ENCODE measurements around the gene SYNJ1. TPM values are rescaled to one million over a fixed set of nuclear protein-coding genes. Genes with fewer than 3 reads are reported as not detected.

The SYNJ1 gene
- total RNA-seq, 4 donors from 2014 or later = 5.9 to 18.1 (median 10.8) TPM

- intact Hi-C loops (cut with DNase I; ENCODE audit: low total_unique reads) = loop anchor here (10.0 kb wide), 1 partner anchor 214 kb away; no protein-coding TSS in a partner anchor
- DNase-seq (ENCODE audit: low spot score in 2 of 2) = no peak
- WGBS, 2 donors = 77 to 80% methylated on average over 5 of the region's 5 CpGs
- H3K4me3 ChIP-seq (ENCODE audit: low read depth, poor library complexity, severe bottlenecking) = no peak overlapping the region
- TF ChIP-seq POLR2A (IDR thresholded peaks at IDR 0.05) (no peak), CTCF (IDR thresholded peaks at IDR 0.05) (no peak)
These were observed 128.7 kb downstream of the SYNJ1 start for GRCh38 chr21:32599091-32599490.

- TF ChIP-seq POLR2A (IDR thresholded peaks at IDR 0.05) = no peak
- no peak for TF ChIP-seq CTCF (IDR thresholded peaks at IDR 0.05)
- DNase-seq (ENCODE audit: low spot score in 2 of 2) = no peak
- H3K4me3 ChIP-seq (ENCODE audit: low read depth, poor library complexity, severe bottlenecking) = no peak overlapping the region
- 46 to 47% methylated on average over 6 of the region's 6 CpGs for WGBS, 2 donors
- intact Hi-C loops (cut with DNase I; ENCODE audit: low total_unique reads) = loop anchor here (10.0 kb wide), 1 partner anchor 212 kb away; no protein-coding TSS in a partner anchor
These were observed 130.6 kb downstream of the SYNJ1 start for GRCh38 chr21:32597205-32597604.

- intact Hi-C loops (cut with DNase I; ENCODE audit: low total_unique reads) = loop anchor here (10.0 kb wide), 1 partner anchor 211 kb away; no protein-coding TSS in a partner anchor
- H3K4me3 ChIP-seq (ENCODE audit: low read depth, poor library complexity, severe bottlenecking) = no peak overlapping the region
- no peak for DNase-seq (ENCODE audit: low spot score in 2 of 2)
- no peak for TF ChIP-seq CTCF (IDR thresholded peaks at IDR 0.05)
- no peak for TF ChIP-seq POLR2A (IDR thresholded peaks at IDR 0.05)
- 89 to 95% methylated on average over 9 to 11 of the region's 11 CpGs for WGBS, 2 donors
These were observed 132.4 kb downstream of the SYNJ1 start for GRCh38 chr21:32595431-32595830.

GRCh38 chr21:32593690-32594089, 134.1 kb downstream of the SYNJ1 start:
- no peak overlapping the region for H3K4me3 ChIP-seq (ENCODE audit: low read depth, poor library complexity, severe bottlenecking)
- TF ChIP-seq CTCF (IDR thresholded peaks at IDR 0.05) = no peak
- TF ChIP-seq POLR2A (IDR thresholded peaks at IDR 0.05) = no peak
- intact Hi-C loops (cut with DNase I; ENCODE audit: low total_unique reads) = loop anchor here (10.0 kb wide), 1 partner anchor 209 kb away; no protein-coding TSS in a partner anchor
- no peak for DNase-seq (ENCODE audit: low spot score in 2 of 2)
- 77 to 84% methylated on average over 8 of the region's 8 CpGs for WGBS, 2 donors

- TF ChIP-seq POLR2A (IDR thresholded peaks at IDR 0.05) (no peak), CTCF (IDR thresholded peaks at IDR 0.05) (no peak)
- 61 to 68% methylated on average over 10 of the region's 10 CpGs for WGBS, 2 donors
- no peak overlapping the region for H3K4me3 ChIP-seq (ENCODE audit: low read depth, poor library complexity, severe bottlenecking)
- intact Hi-C loops (cut with DNase I; ENCODE audit: low total_unique reads) = loop anchor here (10.0 kb wide), 1 partner anchor 208 kb away; no protein-coding TSS in a partner anchor
- DNase-seq (ENCODE audit: low spot score in 2 of 2) = no peak
These were observed 134.8 kb downstream of the SYNJ1 start for GRCh38 chr21:32592929-32593502.
